Measurements from ENCODE around the gene TRAPPC10. TPM values are rescaled to one million over a fixed set of nuclear protein-coding genes. Genes with fewer than 3 reads are reported as not detected.

Gene TRAPPC10
- total and polyA plus RNA-seq, 2 donors = 14.0 to 22.4 TPM

GRCh38 chr21:43978060-43978459, 34.0 kb upstream of the TRAPPC10 start:
- H3K27ac ChIP-seq (ENCODE audit: low read depth in 1 of 2, low read length in 1 of 2) = no peak overlapping the region
- peaks cover 0 to 22% of the 10 kb centered on the region in 2 donors for H3K4me1 ChIP-seq (ENCODE audit: control insufficient read depth in 2 of 2, insufficient read depth in 2 of 2, low read length in 2 of 2)
- over 99% methylated on average over 10 of the region's 10 CpGs for WGBS
- H3K9me3 ChIP-seq (ENCODE audit: control insufficient read depth in 2 of 2, insufficient read depth in 1 of 2, low read length in 1 of 2) = peaks cover 0 to under 1% of the 10 kb centered on the region in 2 donors
- H3K36me3 ChIP-seq (ENCODE audit: control insufficient read depth in 2 of 2, insufficient read depth in 2 of 2, low read length in 1 of 2) = peaks cover 31 to 33% of the 10 kb centered on the region in 2 donors
- no peaks in the 10 kb centered on the region for H3K27me3 ChIP-seq (ENCODE audit: control insufficient read depth in 2 of 2, insufficient read depth in 1 of 2, low read length in 1 of 2)
- no peak for DNase-seq (ENCODE audit: low read depth in 6 of 9, low spot score in 9 of 9)
- no peak overlapping the region for H3K4me3 ChIP-seq (ENCODE audit: low read length in 2 of 2)

DNA sequence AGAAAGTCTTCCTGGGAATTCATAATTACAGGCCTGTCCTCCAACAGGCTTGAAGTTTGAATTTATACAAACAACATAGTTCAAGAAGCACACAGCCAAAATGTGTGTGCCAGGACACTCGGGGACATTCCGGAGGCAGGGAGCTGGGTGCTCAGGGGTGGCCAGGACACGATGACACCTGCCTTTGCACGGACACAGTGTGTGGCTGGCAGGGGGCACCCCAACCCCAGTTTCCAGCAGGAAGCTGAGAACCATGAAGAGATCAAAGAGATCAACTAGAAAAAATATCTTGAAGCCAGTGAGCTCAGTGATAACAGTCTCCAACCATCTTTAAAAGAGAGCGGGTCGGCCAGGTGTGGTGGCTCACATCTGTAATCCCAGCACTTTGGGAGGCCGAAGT, 32.5 kb upstream of the TRAPPC10 start:
- no peak for DNase-seq (ENCODE audit: low read depth in 6 of 9, low spot score in 9 of 9)
- 95% methylated on average over 7 of the region's 7 CpGs for WGBS
- Histone ChIP-seq H3K9me3 (ENCODE audit: control insufficient read depth in 2 of 2, insufficient read depth in 1 of 2, low read length in 1 of 2) (peaks cover 0 to 2% of the 10 kb centered on the region in 2 donors), H3K27ac (ENCODE audit: low read depth in 1 of 2, low read length in 1 of 2) (no peak overlapping the region), H3K4me3 (ENCODE audit: low read length in 2 of 2) (no peak overlapping the region), H3K4me1 (ENCODE audit: control insufficient read depth in 2 of 2, insufficient read depth in 2 of 2, low read length in 2 of 2) (peaks cover 0 to 21% of the 10 kb centered on the region in 2 donors), H3K27me3 (ENCODE audit: control insufficient read depth in 2 of 2, insufficient read depth in 1 of 2, low read length in 1 of 2) (no peaks in the 10 kb centered on the region), H3K36me3 (ENCODE audit: control insufficient read depth in 2 of 2, insufficient read depth in 2 of 2, low read length in 1 of 2) (peaks cover 31 to 38% of the 10 kb centered on the region in 2 donors)

- no peak for DNase-seq (ENCODE audit: low read depth in 6 of 9, low spot score in 9 of 9)
- Histone ChIP-seq H3K9me3 (ENCODE audit: control insufficient read depth in 2 of 2, insufficient read depth in 1 of 2, low read length in 1 of 2) (peaks cover 0 to 2% of the 10 kb centered on the region in 2 donors), H3K36me3 (ENCODE audit: control insufficient read depth in 2 of 2, insufficient read depth in 2 of 2, low read length in 1 of 2) (peaks cover 31 to 38% of the 10 kb centered on the region in 2 donors)
Measured at GRCh38 chr21:43981151-43981870, 30.8 kb upstream of the TRAPPC10 start.

DNA sequence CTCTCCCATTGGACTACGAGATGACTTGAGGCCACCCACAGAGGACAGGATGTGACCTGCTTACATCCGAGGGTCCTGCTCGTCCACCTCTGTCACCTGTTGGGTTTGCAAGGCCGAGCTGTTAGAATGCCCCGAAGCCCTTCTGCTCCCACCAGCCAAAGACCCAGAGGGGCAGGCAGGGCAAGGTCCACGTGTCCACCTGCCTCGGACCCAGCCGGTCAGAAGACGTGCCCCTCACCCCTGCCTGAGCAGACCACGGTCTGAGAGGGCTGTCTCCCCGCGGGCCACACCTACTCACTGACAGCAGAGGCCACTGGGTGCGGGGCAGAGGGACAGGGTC, 30.3 kb upstream of the TRAPPC10 start:
- Histone ChIP-seq H3K9me3 (ENCODE audit: control insufficient read depth in 2 of 2, insufficient read depth in 1 of 2, low read length in 1 of 2) (peaks cover 0 to 2% of the 10 kb centered on the region in 2 donors), H3K36me3 (ENCODE audit: control insufficient read depth in 2 of 2, insufficient read depth in 2 of 2, low read length in 1 of 2) (peaks cover 31 to 38% of the 10 kb centered on the region in 2 donors), H3K4me1 (ENCODE audit: control insufficient read depth in 2 of 2, insufficient read depth in 2 of 2, low read length in 2 of 2) (peaks cover 0 to 35% of the 10 kb centered on the region in 2 donors), H3K4me3 (ENCODE audit: low read length in 2 of 2) (no peak overlapping the region), H3K27me3 (ENCODE audit: control insufficient read depth in 2 of 2, insufficient read depth in 1 of 2, low read length in 1 of 2) (peaks cover 0 to 10% of the 10 kb centered on the region in 2 donors), H3K27ac (ENCODE audit: low read depth in 1 of 2, low read length in 1 of 2) (no peak overlapping the region)
- WGBS = 97% methylated on average over 13 of the region's 13 CpGs
- no peak for DNase-seq (ENCODE audit: low read depth in 6 of 9, low spot score in 9 of 9)

More at GRCh38 chr21:43981151-43981870, 30.8 kb upstream of the TRAPPC10 start:
- peaks cover 0 to 32% of the 10 kb centered on the region in 2 donors for H3K4me1 ChIP-seq (ENCODE audit: control insufficient read depth in 2 of 2, insufficient read depth in 2 of 2, low read length in 2 of 2)
- whole genome bisulfite sequencing = 95% methylated on average over 26 of the region's 26 CpGs
- peak overlapping the region in 1 of 2 donors; percentile 51 for H3K27ac ChIP-seq (ENCODE audit: low read depth in 1 of 2, low read length in 1 of 2)
- no peak overlapping the region for H3K4me3 ChIP-seq (ENCODE audit: low read length in 2 of 2)
- H3K27me3 ChIP-seq (ENCODE audit: control insufficient read depth in 2 of 2, insufficient read depth in 1 of 2, low read length in 1 of 2) = peaks cover 0 to 8% of the 10 kb centered on the region in 2 donors

GRCh38 chr21:43982489-43983078, 29.5 kb upstream of the TRAPPC10 start:
- peaks cover 31 to 38% of the 10 kb centered on the region in 2 donors for H3K36me3 ChIP-seq (ENCODE audit: control insufficient read depth in 2 of 2, insufficient read depth in 2 of 2, low read length in 1 of 2)
- WGBS = 96% methylated on average over 32 of the region's 32 CpGs
- no peak for DNase-seq (ENCODE audit: low read depth in 6 of 9, low spot score in 9 of 9)
- H3K9me3 ChIP-seq (ENCODE audit: control insufficient read depth in 2 of 2, insufficient read depth in 1 of 2, low read length in 1 of 2) = peaks cover 0 to 2% of the 10 kb centered on the region in 2 donors
- peaks cover 0 to 10% of the 10 kb centered on the region in 2 donors for H3K27me3 ChIP-seq (ENCODE audit: control insufficient read depth in 2 of 2, insufficient read depth in 1 of 2, low read length in 1 of 2)
- no peak overlapping the region for H3K4me3 ChIP-seq (ENCODE audit: low read length in 2 of 2)
- no peak overlapping the region for H3K27ac ChIP-seq (ENCODE audit: low read depth in 1 of 2, low read length in 1 of 2)
- peaks cover 0 to 35% of the 10 kb centered on the region in 2 donors for H3K4me1 ChIP-seq (ENCODE audit: control insufficient read depth in 2 of 2, insufficient read depth in 2 of 2, low read length in 2 of 2)

- no peak overlapping the region for H3K4me3 ChIP-seq (ENCODE audit: low read length in 2 of 2)
- peaks cover 26 to 33% of the 10 kb centered on the region in 2 donors for H3K36me3 ChIP-seq (ENCODE audit: control insufficient read depth in 2 of 2, insufficient read depth in 2 of 2, low read length in 1 of 2)
- H3K27me3 ChIP-seq (ENCODE audit: control insufficient read depth in 2 of 2, insufficient read depth in 1 of 2, low read length in 1 of 2) = peaks cover 0 to 10% of the 10 kb centered on the region in 2 donors
- peaks cover 0 to 2% of the 10 kb centered on the region in 2 donors for H3K9me3 ChIP-seq (ENCODE audit: control insufficient read depth in 2 of 2, insufficient read depth in 1 of 2, low read length in 1 of 2)
- no peak for DNase-seq (ENCODE audit: low read depth in 6 of 9, low spot score in 9 of 9)
- H3K4me1 ChIP-seq (ENCODE audit: control insufficient read depth in 2 of 2, insufficient read depth in 2 of 2, low read length in 2 of 2) = peaks cover 0 to 35% of the 10 kb centered on the region in 2 donors
- 97% methylated on average over 17 of the region's 17 CpGs for WGBS
- no peak overlapping the region for H3K27ac ChIP-seq (ENCODE audit: low read depth in 1 of 2, low read length in 1 of 2)
Measured at GRCh38 chr21:43983390-43983789, 28.7 kb upstream of the TRAPPC10 start.

GRCh38 chr21:43983860-43984420, 28.2 kb upstream of the TRAPPC10 start:
- Histone ChIP-seq H3K27ac (ENCODE audit: low read depth in 1 of 2, low read length in 1 of 2) (no peak overlapping the region), H3K27me3 (ENCODE audit: control insufficient read depth in 2 of 2, insufficient read depth in 1 of 2, low read length in 1 of 2) (peaks cover 0 to 10% of the 10 kb centered on the region in 2 donors), H3K9me3 (ENCODE audit: control insufficient read depth in 2 of 2, insufficient read depth in 1 of 2, low read length in 1 of 2) (peaks cover 0 to 2% of the 10 kb centered on the region in 2 donors), H3K4me1 (ENCODE audit: control insufficient read depth in 2 of 2, insufficient read depth in 2 of 2, low read length in 2 of 2) (peaks cover 0 to 35% of the 10 kb centered on the region in 2 donors), H3K4me3 (ENCODE audit: low read length in 2 of 2) (no peak overlapping the region), H3K36me3 (ENCODE audit: control insufficient read depth in 2 of 2, insufficient read depth in 2 of 2, low read length in 1 of 2) (peaks cover 26 to 33% of the 10 kb centered on the region in 2 donors)
- no peak for DNase-seq (ENCODE audit: low read depth in 6 of 9, low spot score in 9 of 9)
- 96% methylated on average over 25 of the region's 25 CpGs for WGBS

DNA sequence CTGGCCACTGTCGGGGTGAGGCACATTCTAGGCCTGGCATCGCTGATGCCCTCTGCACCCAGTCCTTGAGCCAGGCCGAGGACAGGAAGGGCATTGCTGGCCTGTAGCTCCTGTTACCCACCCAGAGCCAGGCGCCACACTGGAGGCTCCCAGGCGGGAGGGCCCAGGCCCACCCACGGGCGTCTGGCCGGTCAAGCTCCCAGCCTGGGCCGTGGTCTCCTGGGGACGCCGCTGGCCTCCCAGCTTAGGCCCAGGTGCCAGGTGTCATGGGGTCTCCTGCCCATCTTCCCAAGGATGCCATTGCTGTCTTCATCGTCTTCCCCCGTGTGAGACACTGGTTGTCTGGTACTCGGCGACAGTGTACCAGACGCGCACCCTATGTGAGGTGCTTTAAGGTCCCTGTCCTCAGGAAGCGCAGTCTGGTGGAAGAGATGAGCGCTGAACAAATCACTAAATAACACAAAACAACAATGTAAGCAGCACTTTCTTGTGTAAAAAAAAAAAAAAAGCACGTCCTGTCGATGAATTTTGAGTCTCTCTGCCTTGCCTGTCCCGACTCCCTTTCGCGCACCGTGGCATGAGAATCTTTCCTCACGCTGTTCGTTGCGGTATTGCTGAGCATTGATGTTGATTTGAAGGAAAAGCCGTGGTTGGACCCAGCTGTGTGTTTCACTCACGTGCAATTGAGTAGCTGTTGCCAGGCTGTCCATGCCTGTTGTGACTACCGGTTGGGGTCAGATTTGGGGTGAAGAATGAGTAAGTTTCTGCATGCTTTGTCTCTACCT, 27.0 kb upstream of the TRAPPC10 start:
- Histone ChIP-seq H3K4me1 (ENCODE audit: control insufficient read depth in 2 of 2, insufficient read depth in 2 of 2, low read length in 2 of 2) (peaks cover 0 to 34% of the 10 kb centered on the region in 2 donors), H3K9me3 (ENCODE audit: control insufficient read depth in 2 of 2, insufficient read depth in 1 of 2, low read length in 1 of 2) (peaks cover 0 to 2% of the 10 kb centered on the region in 2 donors), H3K36me3 (ENCODE audit: control insufficient read depth in 2 of 2, insufficient read depth in 2 of 2, low read length in 1 of 2) (peaks cover 22 to 30% of the 10 kb centered on the region in 2 donors), H3K4me3 (ENCODE audit: low read length in 2 of 2) (no peak overlapping the region), H3K27ac (ENCODE audit: low read depth in 1 of 2, low read length in 1 of 2) (no peak overlapping the region), H3K27me3 (ENCODE audit: control insufficient read depth in 2 of 2, insufficient read depth in 1 of 2, low read length in 1 of 2) (peaks cover 0 to 10% of the 10 kb centered on the region in 2 donors)
- DNase-seq (ENCODE audit: low read depth in 6 of 9, low spot score in 9 of 9) = peak in 2 of 9 donors; percentile 13 to 32
- WGBS = 83% methylated on average over 31 of the region's 31 CpGs

All from thymus (tissue), 11 donors.